Subcutaneous abdominal adipose tissue (tissue), 5 donors: Measurements from ENCODE around the gene NOL6.

Source experiments
- H3K27ac ChIP-seq: one replicate; pipeline ENCODE4 v1.7.0; 2013; ENCODE audit warnings: low read depth, mild to moderate bottlenecking, inconsistent platforms, low read length, moderate library complexity
- H3K27me3 ChIP-seq, 5 donors: one replicate each; pipeline ENCODE4 v1.7.0; 2013; ENCODE audit warnings: low read length in 5 of 5, inconsistent platforms in 1 of 5; ENCODE audit not compliant: control insufficient read depth in 5 of 5, insufficient read depth in 4 of 5
- H3K36me3 ChIP-seq, 5 donors: one replicate each; pipeline ENCODE4 v1.7.0; 2013; ENCODE audit warnings: low read length in 5 of 5; ENCODE audit not compliant: control insufficient read depth in 5 of 5, insufficient read depth in 5 of 5
- H3K4me1 ChIP-seq, 5 donors: one replicate each; pipeline ENCODE4 v1.7.0; 2013; ENCODE audit warnings: low read length in 5 of 5, mild to moderate bottlenecking in 3 of 5, moderate library complexity in 1 of 5; ENCODE audit not compliant: control insufficient read depth in 5 of 5, insufficient read depth in 5 of 5
- H3K4me3 ChIP-seq, 5 donors: one replicate each; pipeline ENCODE4 v1.7.0; 2013; ENCODE audit warnings: low read length in 5 of 5, low read depth in 1 of 5
- H3K9ac ChIP-seq, 5 donors: one replicate each; pipeline ENCODE4 v1.7.0; 2013; ENCODE audit warnings: low read length in 5 of 5, mild to moderate bottlenecking in 4 of 5, moderate library complexity in 3 of 5
- H3K9me3 ChIP-seq, 5 donors: one replicate each; pipeline ENCODE4 v1.7.0; 2013; ENCODE audit warnings: low read length in 5 of 5; ENCODE audit not compliant: control insufficient read depth in 5 of 5
- donor health status: healthy.
- donor health status: healthy.
- donor health status: healthy.
- donor health status: healthy.
- donor health status: healthy.

NOL6 gene

GRCh38 chr9:33472171-33472880 is 1.4 kb downstream of the NOL6 start:
- Histone ChIP-seq H3K4me3 (peak overlapping the region in 2 of 5 donors; percentile 27 to 95), H3K9me3 (no peaks in the 10 kb centered on the region), H3K27ac (no peak overlapping the region), H3K36me3 (peaks cover 5 to 47% (median 41%) of the 10 kb centered on the region in 5 donors), H3K9ac (peak overlapping the region in 2 of 5 donors; percentile 82 to 94), H3K27me3 (no peaks in the 10 kb centered on the region), H3K4me1 (peaks cover 4 to 26% (median 23%) of the 10 kb centered on the region in 5 donors)

- Histone ChIP-seq H3K4me1 (peaks cover 4 to 26% (median 23%) of the 10 kb centered on the region in 5 donors), H3K9ac (peak overlapping the region in 1 of 5 donors; percentile 54), H3K9me3 (no peaks in the 10 kb centered on the region), H3K4me3 (no peak overlapping the region), H3K36me3 (peaks cover 5 to 57% (median 51%) of the 10 kb centered on the region in 5 donors), H3K27ac (no peak overlapping the region), H3K27me3 (no peaks in the 10 kb centered on the region)
These were observed 2.4 kb downstream of the NOL6 start for GRCh38 chr9:33471361-33471760.

- Histone ChIP-seq H3K27me3 (no peaks in the 10 kb centered on the region), H3K36me3 (peaks cover 5 to 72% (median 65%) of the 10 kb centered on the region in 5 donors), H3K4me1 (peaks cover 4 to 26% (median 23%) of the 10 kb centered on the region in 5 donors)
These were observed 3.8 kb downstream of the NOL6 start for GRCh38 chr9:33469891-33470290.

GRCh38 chr9:33468797-33469621 is 4.7 kb downstream of the NOL6 start:
- peaks cover 4 to 21% (median 17%) of the 10 kb centered on the region in 5 donors for H3K4me1 ChIP-seq
- H3K36me3 ChIP-seq = peaks cover 5 to 80% (median 74%) of the 10 kb centered on the region in 5 donors
- no peak overlapping the region for H3K9ac ChIP-seq
- no peaks in the 10 kb centered on the region for H3K9me3 ChIP-seq
- H3K27me3 ChIP-seq = no peaks in the 10 kb centered on the region
- H3K4me3 ChIP-seq = no peak overlapping the region
- H3K27ac ChIP-seq = no peak overlapping the region

More at GRCh38 chr9:33469891-33470290, 3.8 kb downstream of the NOL6 start:
- no peaks in the 10 kb centered on the region for H3K9me3 ChIP-seq
- no peak overlapping the region for H3K4me3 ChIP-seq
- H3K27ac ChIP-seq = no peak overlapping the region
- H3K9ac ChIP-seq = no peak overlapping the region

GRCh38 chr9:33468215-33468730 is 5.5 kb downstream of the NOL6 start:
- Histone ChIP-seq H3K4me3 (no peak overlapping the region), H3K36me3 (peaks cover 5 to 88% (median 82%) of the 10 kb centered on the region in 5 donors), H3K9me3 (no peaks in the 10 kb centered on the region), H3K27ac (no peak overlapping the region), H3K9ac (no peak overlapping the region), H3K4me1 (peaks cover 4 to 17% (median 15%) of the 10 kb centered on the region in 5 donors), H3K27me3 (no peaks in the 10 kb centered on the region)

GRCh38 chr9:33467526-33467925 is 6.2 kb downstream of the NOL6 start:
- H3K27ac ChIP-seq = no peak overlapping the region
- no peaks in the 10 kb centered on the region for H3K9me3 ChIP-seq
- H3K27me3 ChIP-seq = no peaks in the 10 kb centered on the region
- H3K36me3 ChIP-seq = peaks cover 5 to 95% (median 89%) of the 10 kb centered on the region in 5 donors
- H3K4me3 ChIP-seq = no peak overlapping the region
- no peak overlapping the region for H3K9ac ChIP-seq
- H3K4me1 ChIP-seq = peaks cover 0 to 11% (median 10%) of the 10 kb centered on the region in 5 donors

GRCh38 chr9:33466565-33467495 is 6.9 kb downstream of the NOL6 start:
- Histone ChIP-seq H3K27me3 (no peaks in the 10 kb centered on the region), H3K9ac (no peak overlapping the region), H3K27ac (no peak overlapping the region), H3K36me3 (peaks cover 5 to 97% (median 92%) of the 10 kb centered on the region in 5 donors), H3K4me1 (peaks cover 0 to 10% (median 9%) of the 10 kb centered on the region in 5 donors), H3K4me3 (no peak overlapping the region), H3K9me3 (no peaks in the 10 kb centered on the region)

GRCh38 chr9:33465596-33466564 is 7.8 kb downstream of the NOL6 start:
- Histone ChIP-seq H3K4me3 (no peak overlapping the region), H3K27me3 (no peaks in the 10 kb centered on the region), H3K4me1 (peaks cover 0 to 10% (median 7%) of the 10 kb centered on the region in 5 donors), H3K27ac (no peak overlapping the region), H3K9ac (no peak overlapping the region), H3K36me3 (peaks cover 0 to 94% (median 92%) of the 10 kb centered on the region in 5 donors), H3K9me3 (no peaks in the 10 kb centered on the region)
